GM12892 (cell line): ENCODE measurements around the gene SPACDR.

ENCODE experiments used
- POLR2A ChIP-seq: IDR thresholded peaks from 2 replicates; pipeline ENCODE4 v1.6.1; 2011; ENCODE audit warnings: low read depth, low read length, control low read depth
- POLR2AphosphoS5 ChIP-seq: IDR thresholded peaks from 2 replicates; pipeline ENCODE4 v1.6.1; 2011; ENCODE audit warnings: low read depth, low read length, control low read depth
- TAF1 ChIP-seq: IDR thresholded peaks from 2 replicates; pipeline ENCODE4 v1.6.1; 2011; ENCODE audit warnings: low read depth, mild to moderate bottlenecking, control low read depth, low read length, borderline replicate concordance

DNA sequence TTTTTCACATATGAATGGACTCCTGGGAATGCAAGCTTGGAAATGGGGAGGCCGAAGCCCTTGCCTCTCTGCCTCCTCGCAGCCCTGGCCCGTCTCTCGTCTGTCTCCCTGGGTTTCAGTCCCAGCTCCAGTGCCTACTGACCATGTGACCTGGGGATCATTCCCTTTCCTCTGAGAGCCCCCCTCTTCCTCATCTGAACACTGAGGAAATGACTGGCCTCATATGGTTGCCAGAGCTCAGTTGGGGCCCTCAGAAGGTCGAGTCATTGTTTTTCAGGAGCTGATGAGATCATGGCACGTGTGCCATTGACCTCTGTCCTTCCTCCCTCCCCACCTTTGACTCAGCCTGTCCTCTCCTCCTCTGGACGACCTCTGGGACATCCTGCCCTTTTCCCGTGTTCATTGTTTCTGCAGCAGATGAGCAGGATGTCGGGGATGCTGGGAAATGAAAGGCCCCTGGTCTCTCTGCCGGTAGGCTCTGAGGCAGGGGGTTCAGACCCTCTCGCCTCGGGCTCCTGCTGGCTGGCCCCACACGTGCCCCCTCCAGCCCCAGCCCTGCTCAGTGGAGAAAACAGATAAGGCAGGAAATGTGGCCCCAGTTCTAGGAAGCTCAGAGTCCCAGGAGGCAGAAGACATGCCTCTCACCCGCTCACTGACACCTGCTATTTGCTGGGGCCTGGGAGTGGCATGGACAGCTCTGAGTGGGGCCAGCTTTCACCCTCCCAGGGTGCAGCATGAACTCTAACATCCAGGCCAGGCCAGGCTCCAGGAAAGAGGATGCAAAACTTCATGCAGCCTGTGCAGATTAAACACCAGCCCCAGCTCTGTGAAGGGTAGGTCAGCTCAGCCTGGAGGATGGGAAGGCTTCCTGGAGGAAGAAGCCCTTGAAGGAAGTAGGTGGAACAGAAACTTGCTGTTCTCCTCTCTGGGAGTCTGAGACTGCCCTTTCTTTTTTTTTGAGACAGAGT, 19.5 kb downstream of the SPACDR start:
- TF ChIP-seq POLR2AphosphoS5 (no peak), POLR2A (no peak), TAF1 (no peak)
